ENCODE measurements around the gene TOM1L1.

The TOM1L1 gene

DNA sequence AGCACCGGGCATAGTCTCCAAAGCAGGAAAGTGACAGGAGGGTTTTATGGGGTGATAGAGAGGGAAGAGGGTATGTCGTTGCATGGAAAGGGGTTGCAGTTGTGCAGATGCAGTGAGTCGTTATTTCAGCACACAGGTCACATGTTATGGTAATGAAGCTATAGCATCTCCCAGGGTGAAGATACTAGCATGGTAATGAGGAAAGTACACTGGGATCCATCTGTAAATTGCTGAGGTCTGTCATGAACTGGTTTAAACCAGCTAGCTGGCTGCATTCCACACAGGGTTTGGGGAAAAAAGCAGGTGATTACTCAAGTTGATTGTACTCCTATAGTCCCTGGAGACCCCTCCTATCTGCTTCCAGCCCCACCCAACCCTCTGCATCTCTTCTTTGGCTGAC, 56.1 kb downstream of the TOM1L1 start:
- no peak overlapping the region for H3K4me3 ChIP-seq (replicated peaks; ENCODE audit: low read depth, low read length)
- DNase-seq (ENCODE audit: low read depth), result no peak
- no peak for TF ChIP-seq CTCF (IDR thresholded peaks at IDR 0.05; ENCODE audit: low read length, missing control alignments)

GRCh38 chr17:54967621-54968261, 67.1 kb downstream of the TOM1L1 start:
- H3K4me3 ChIP-seq (replicated peaks; ENCODE audit: low read depth, low read length), result peak overlapping the region; percentile 92
- peak; percentile 48 for TF ChIP-seq CTCF (IDR thresholded peaks at IDR 0.05; ENCODE audit: low read length, missing control alignments)
- no peak for DNase-seq (ENCODE audit: low read depth)

DNA sequence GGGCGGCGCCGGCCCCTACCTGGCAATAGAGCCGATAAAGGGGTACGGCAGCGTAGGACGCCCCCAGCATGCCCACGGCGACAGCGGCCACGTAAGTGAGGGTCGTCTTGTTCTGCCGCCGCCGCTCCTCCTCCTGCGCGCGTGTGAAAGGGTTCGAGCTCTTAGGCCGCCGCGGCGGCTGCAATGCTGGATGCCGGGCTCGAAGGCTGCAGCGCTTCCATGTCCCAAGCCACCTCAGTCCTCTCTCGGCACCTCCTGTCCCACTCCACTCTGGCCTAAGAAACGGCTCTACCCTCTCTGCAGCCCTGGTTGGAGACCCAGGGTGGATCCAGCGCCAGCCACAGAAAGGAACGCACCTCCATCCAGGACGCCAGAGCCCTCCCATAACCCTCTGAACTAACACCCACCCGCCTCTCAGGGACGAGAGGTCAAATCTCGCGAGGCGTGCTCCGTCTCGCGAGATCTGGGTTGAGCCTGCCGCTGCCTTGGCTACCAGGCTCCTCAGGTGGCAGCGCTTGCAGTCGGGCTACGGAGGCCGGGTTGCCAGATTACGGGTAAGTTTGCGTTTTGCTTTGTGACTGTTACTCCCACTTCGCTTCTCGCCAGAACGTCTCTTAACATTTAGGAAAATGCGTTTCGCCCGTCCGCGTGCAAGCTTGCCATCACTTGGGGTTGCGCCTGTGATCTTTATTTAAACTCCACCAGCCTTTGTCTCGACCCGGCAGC, 67.8 kb downstream of the TOM1L1 start, which contains the start of the genes COX11 and STXBP4:
Gene COX11 (minus strand): TSS at position 393 of the 726 bp plus-strand sequence. CDS start 8 bp downstream, at position 385.
Gene STXBP4 (plus strand): TSS at position 504 of the 726 bp plus-strand sequence. CDS start 17,455 bp downstream, outside the sequence.
- DNase-seq (ENCODE audit: low read depth), result peak; percentile 98
- TF ChIP-seq CTCF (IDR thresholded peaks at IDR 0.05; ENCODE audit: low read length, missing control alignments), result no peak
- peak within 1 kb of the TSS; percentile 92 for H3K4me3 ChIP-seq (replicated peaks; ENCODE audit: low read depth, low read length)

- H3K4me3 ChIP-seq (replicated peaks; ENCODE audit: low read depth, low read length), result peak overlapping the region; percentile 92
- no peak for TF ChIP-seq CTCF (IDR thresholded peaks at IDR 0.05; ENCODE audit: low read length, missing control alignments)
- peak; percentile 43 for DNase-seq (ENCODE audit: low read depth)
Measured at GRCh38 chr17:54968988-54969332, 68.3 kb downstream of the TOM1L1 start.

- TF ChIP-seq CTCF (IDR thresholded peaks at IDR 0.05; ENCODE audit: low read length, missing control alignments), result no peak
- peak overlapping the region; percentile 92 for H3K4me3 ChIP-seq (replicated peaks; ENCODE audit: low read depth, low read length)
- DNase-seq (ENCODE audit: low read depth), result no peak
Measured at GRCh38 chr17:54969658-54970572, 69.3 kb downstream of the TOM1L1 start.

DNA sequence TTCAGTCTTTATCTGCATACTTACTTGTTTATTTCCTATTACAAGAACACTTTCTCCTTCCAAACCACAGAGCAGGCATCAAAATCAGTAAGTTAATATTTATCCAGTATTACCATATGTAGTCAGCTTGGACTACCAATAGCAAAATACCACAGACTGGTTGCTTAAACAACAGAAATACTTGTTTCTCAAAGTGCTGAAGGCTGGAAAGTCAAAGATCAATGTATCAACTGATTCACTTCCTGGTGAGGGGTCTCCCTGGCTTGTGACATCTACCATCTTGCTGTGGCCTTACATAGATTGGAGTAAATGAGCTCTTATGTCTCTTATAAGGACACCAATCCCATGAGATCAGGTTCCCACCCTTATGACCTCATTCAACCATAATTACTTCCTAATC, 70.5 kb downstream of the TOM1L1 start:
- no peak for TF ChIP-seq CTCF (IDR thresholded peaks at IDR 0.05; ENCODE audit: low read length, missing control alignments)
- no peak for DNase-seq (ENCODE audit: low read depth)
- H3K4me3 ChIP-seq (replicated peaks; ENCODE audit: low read depth, low read length), result no peak overlapping the region

Measured in fibroblast of pulmonary artery (primary cell).